Upper lobe of left lung (tissue), 4 donors: Measurements from ENCODE around the gene PTPRD.

Experiments
- CTCF ChIP-seq, 6 experiments: fragments of 450-650 bp in 4 of 6; fragments of 200-600 bp in 2 of 6; sonication (generic) in 2 of 6; IDR thresholded peaks; one replicate each; pipeline ENCODE4 v1.5.1; 2016 to 2019; ENCODE audit warnings: antibody characterized with exemption in 6 of 6
- EP300 ChIP-seq, 4 donors: sonication (generic); formaldehyde crosslinking; IDR thresholded peaks; one replicate each; pipeline ENCODE4 v1.5.1; 2017; ENCODE audit warnings: antibody characterized with exemption in 4 of 4, control low read depth in 2 of 4
- POLR2A ChIP-seq, 4 donors: fragments of 450-650 bp; IDR thresholded peaks; one replicate each; pipeline ENCODE4 v1.5.1; 2016 to 2017; ENCODE audit warnings: antibody characterized with exemption in 4 of 4, mild to moderate bottlenecking in 2 of 4
- POLR2AphosphoS5 ChIP-seq, 2 donors: sonication (generic); formaldehyde crosslinking; IDR thresholded peaks; one replicate each; pipeline ENCODE4 v1.5.1; 2017; ENCODE audit warnings: antibody characterized with exemption in 2 of 2

GRCh38 chr9:9750719-9751118 is 862.1 kb downstream of the PTPRD start:
- TF ChIP-seq POLR2AphosphoS5 (IDR thresholded peaks at IDR 0.05) = no peak
- no peak for TF ChIP-seq CTCF (IDR thresholded peaks at IDR 0.05)
- no peak for TF ChIP-seq POLR2A (IDR thresholded peaks at IDR 0.05)
- TF ChIP-seq EP300 (IDR thresholded peaks at IDR 0.05) = no peak
